ENCODE results near the gene MOB1B.

DNA sequence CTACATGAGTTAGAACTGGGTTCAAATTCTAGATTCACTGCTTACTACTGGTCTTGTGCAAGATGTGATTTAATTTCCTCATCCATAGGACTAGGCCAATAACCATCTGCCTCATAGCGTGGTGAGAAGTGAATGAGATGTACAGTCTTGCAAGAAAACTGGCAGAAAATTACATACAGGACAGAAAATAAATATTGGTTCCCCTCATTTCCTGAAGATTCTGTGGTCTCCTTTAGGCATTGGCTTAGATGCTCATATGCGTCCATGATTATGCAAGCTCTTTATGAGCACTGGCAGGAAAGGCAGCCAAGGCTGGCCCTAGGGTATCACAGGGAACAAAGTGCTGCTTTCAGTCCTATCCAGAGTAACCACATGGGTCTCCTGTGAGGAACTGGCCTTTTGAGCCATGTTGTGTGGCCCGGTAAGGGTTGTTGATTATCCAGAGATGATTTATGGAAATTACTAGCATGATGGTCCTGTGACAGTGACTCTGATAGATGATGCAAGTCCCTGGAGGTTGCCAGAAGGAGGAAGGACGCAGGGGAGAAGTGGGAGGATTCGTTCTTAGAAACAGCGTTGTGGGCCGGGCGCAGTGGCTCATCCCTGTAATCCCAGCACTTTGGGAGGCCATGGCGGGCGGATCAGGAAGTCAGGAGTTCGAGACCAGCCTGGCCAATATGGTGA lies 9.9 kb upstream of the MOB1B start:
- TF ChIP-seq POLR2A (IDR thresholded peaks at IDR 0.05) (no peak), CTCF (IDR thresholded peaks at IDR 0.05) (no peak)

Data from body of pancreas (tissue), 4 donors.